A673 (cell line): ENCODE results near the gene BIRC6.

ENCODE experiments used
- EZH2 ChIP-seq: fragments of 200-600 bp; sonication (generic); IDR thresholded peaks from 2 replicates; pipeline ENCODE4 v1.6.1; 2017; ENCODE audit warnings: borderline replicate concordance, low read depth, mild to moderate bottlenecking, mixed read lengths, antibody characterized with exemption, low read length; ENCODE audit not compliant: poor library complexity, severe bottlenecking
- TF ChIP-seq, protein P1 (sequence below): fragments of 300-800, 200-600 bp; sonication (generic); conservative IDR thresholded peaks from 2 replicates; pipeline ENCODE4 v1.5.1; 2017; ENCODE audit warnings: low read depth, mild to moderate bottlenecking, antibody characterized with exemption, low read length, moderate library complexity, mixed read lengths

GRCh38 chr2:32372519-32373182 lies 15.8 kb downstream of the BIRC6 start:
- TF ChIP-seq, protein P1, sequence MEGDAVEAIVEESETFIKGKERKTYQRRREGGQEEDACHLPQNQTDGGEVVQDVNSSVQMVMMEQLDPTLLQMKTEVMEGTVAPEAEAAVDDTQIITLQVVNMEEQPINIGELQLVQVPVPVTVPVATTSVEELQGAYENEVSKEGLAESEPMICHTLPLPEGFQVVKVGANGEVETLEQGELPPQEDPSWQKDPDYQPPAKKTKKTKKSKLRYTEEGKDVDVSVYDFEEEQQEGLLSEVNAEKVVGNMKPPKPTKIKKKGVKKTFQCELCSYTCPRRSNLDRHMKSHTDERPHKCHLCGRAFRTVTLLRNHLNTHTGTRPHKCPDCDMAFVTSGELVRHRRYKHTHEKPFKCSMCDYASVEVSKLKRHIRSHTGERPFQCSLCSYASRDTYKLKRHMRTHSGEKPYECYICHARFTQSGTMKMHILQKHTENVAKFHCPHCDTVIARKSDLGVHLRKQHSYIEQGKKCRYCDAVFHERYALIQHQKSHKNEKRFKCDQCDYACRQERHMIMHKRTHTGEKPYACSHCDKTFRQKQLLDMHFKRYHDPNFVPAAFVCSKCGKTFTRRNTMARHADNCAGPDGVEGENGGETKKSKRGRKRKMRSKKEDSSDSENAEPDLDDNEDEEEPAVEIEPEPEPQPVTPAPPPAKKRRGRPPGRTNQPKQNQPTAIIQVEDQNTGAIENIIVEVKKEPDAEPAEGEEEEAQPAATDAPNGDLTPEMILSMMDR, result no peak
- TF ChIP-seq EZH2, result no peak
